Uterus (tissue), 4 donors: ENCODE results near the gene VWA8. TPM values are rescaled to one million over a fixed set of nuclear protein-coding genes. Genes with fewer than 3 reads are reported as not detected.
"Not testable (repeated sequence)": the region's sequence is repeated elsewhere in the genome, so short reads cannot be mapped to it uniquely, and the experiment has no call there.

Source experiments
- DNase-seq, 2 donors: peaks; one replicate each; pipeline ENCODE4 v3.0.0-alpha.2; 2019 to 2020
- H3K27ac ChIP-seq, 2 donors: fragments of 200-600 bp; sonication (generic); 1 replicate in 1 of 2; 2 replicates in 1 of 2; pipeline ENCODE4 v1.5.1; 2016 to 2018
- H3K27me3 ChIP-seq, 2 donors: fragments of 200-600 bp; sonication (generic); one replicate each; pipeline ENCODE4 v1.5.1; 2018 to 2019; ENCODE audit warnings: control low read depth in 1 of 2
- H3K36me3 ChIP-seq, 2 donors: fragments of 200-600 bp; sonication (generic); one replicate each; pipeline ENCODE4 v1.5.1; 2019; ENCODE audit warnings: control low read depth in 1 of 2
- H3K4me1 ChIP-seq, 2 donors: fragments of 200-600 bp; sonication (generic); one replicate each; pipeline ENCODE4 v1.5.1; 2018 to 2019; ENCODE audit warnings: control low read depth in 1 of 2
- H3K4me3 ChIP-seq, 2 donors: fragments of 200-600 bp; sonication (generic); 1 replicate in 1 of 2; 2 replicates in 1 of 2; pipeline ENCODE4 v1.5.1; 2018 to 2019; ENCODE audit warnings: mild to moderate bottlenecking in 1 of 2
- H3K9me3 ChIP-seq, 2 donors: fragments of 200-600 bp; sonication (generic); one replicate each; pipeline ENCODE4 v1.5.1; 2019; ENCODE audit warnings: control low read depth in 1 of 2
- CTCF ChIP-seq, 4 experiments: fragments of 200-600 bp in 2 of 4; fragments of 450-650 bp in 2 of 4; sonication (generic) in 2 of 4; IDR thresholded peaks; one replicate each; pipeline ENCODE4 v1.5.1; 2016 to 2019; ENCODE audit warnings: antibody characterized with exemption in 4 of 4, mild to moderate bottlenecking in 2 of 4, moderate library complexity in 1 of 4
- POLR2A ChIP-seq, 2 donors: fragments of 450-650 bp; IDR thresholded peaks; one replicate each; pipeline ENCODE4 v1.6.1; 2016; ENCODE audit warnings: antibody characterized with exemption in 2 of 2, mild to moderate bottlenecking in 1 of 2, moderate library complexity in 1 of 2
- intact Hi-C: fragments of 100-400 bp; cut with DNase I; formaldehyde crosslinking; loops from one replicate; pipeline ENCODE4 v1.15.1; 2023; ENCODE audit warnings: low total_unique reads
- total RNA-seq, 4 donors: library from RNA; depleted of rRNA in 3 of 4; stranded (reverse); fragments of >200 nt in 3 of 4; gene quantifications; one replicate each; pipeline versions ENCODE4 v1.1.0 to v1.2.4, GENCODE V29; 2014 to 2023
- donor health status: DM: yes; HTN: yes; CAD: no.

The VWA8 gene
- total RNA-seq, 4 donors from 2014 or later, result 25.6 to 59.7 (median 37.5) TPM

DNA sequence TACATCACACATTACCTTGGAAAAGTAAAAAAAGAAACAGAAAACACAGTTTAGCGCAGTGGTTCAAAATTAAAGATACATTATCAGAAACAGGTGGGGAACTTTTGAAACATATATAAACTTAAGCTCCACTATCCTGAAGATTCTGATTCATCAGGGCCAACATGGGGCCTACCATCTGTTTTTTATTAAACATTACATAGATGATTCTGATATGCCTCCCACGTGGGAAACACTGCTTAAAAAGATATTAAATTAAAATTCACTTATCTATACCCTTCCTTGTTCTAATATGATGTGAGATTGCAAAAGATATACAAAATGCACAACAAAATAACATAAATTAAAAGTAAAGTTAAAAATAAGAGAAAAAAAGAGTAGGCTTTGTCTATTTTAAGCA is 125.0 kb downstream of the VWA8 start:
- TF ChIP-seq POLR2A (IDR thresholded peaks at IDR 0.05) (no peak), CTCF (IDR thresholded peaks at IDR 0.05) (no peak)

GRCh38 chr13:41834697-41835096 is 126.2 kb downstream of the VWA8 start:
- H3K27me3 ChIP-seq, DNase-seq, H3K4me3 ChIP-seq, H3K27ac ChIP-seq, H3K9me3 ChIP-seq, H3K36me3 ChIP-seq, H3K4me1 ChIP-seq, intact Hi-C loops: not testable (repeated sequence)

More for the DNA sequence above, 125.0 kb downstream of the VWA8 start:
- intact Hi-C loops, result no loop called here
- Histone ChIP-seq H3K36me3 (no peaks in the 10 kb centered on the region), H3K4me1 (no peaks in the 10 kb centered on the region), H3K9me3 (no peaks in the 10 kb centered on the region), H3K27ac (no peak overlapping the region), H3K4me3 (no peak overlapping the region), H3K27me3 (no peaks in the 10 kb centered on the region)
- no peak for DNase-seq

GRCh38 chr13:41833831-41834230 is 127.1 kb downstream of the VWA8 start:
- no peaks in the 10 kb centered on the region for H3K4me1 ChIP-seq
- H3K27ac ChIP-seq, result no peak overlapping the region
- TF ChIP-seq POLR2A (IDR thresholded peaks at IDR 0.05) (no peak), CTCF (IDR thresholded peaks at IDR 0.05) (no peak)
- H3K27me3 ChIP-seq, result no peaks in the 10 kb centered on the region
- H3K9me3 ChIP-seq, result no peaks in the 10 kb centered on the region
- DNase-seq, result no peak
- no peak overlapping the region for H3K4me3 ChIP-seq
- H3K36me3 ChIP-seq, result no peaks in the 10 kb centered on the region
- intact Hi-C loops, result no loop called here

DNA sequence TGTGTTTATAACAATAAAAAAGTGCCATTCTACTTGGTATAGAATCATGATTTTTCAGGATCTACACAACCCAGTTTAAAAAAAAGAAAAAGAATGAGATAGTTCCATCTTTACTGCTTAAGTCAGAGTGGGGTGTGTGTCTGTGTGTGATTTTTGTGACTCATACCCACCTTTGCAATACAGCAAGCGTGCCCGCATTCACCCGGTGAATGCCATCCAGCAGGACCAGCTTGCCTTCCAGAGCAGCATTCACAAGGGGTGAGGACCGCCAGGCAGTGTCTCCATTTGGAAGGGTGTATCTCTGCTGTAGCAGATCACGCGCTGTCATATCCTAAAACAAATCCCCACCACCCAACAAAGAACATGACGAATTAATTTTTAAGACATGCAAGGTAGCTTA is 127.7 kb downstream of the VWA8 start:
- intact Hi-C loops, result no loop called here
- no peaks in the 10 kb centered on the region for H3K36me3 ChIP-seq
- TF ChIP-seq CTCF (IDR thresholded peaks at IDR 0.05) (no peak), POLR2A (IDR thresholded peaks at IDR 0.05) (no peak)
- no peaks in the 10 kb centered on the region for H3K9me3 ChIP-seq
- no peaks in the 10 kb centered on the region for H3K4me1 ChIP-seq
- no peak overlapping the region for H3K27ac ChIP-seq
- no peak overlapping the region for H3K4me3 ChIP-seq
- DNase-seq, result no peak
- H3K27me3 ChIP-seq, result no peaks in the 10 kb centered on the region

DNA sequence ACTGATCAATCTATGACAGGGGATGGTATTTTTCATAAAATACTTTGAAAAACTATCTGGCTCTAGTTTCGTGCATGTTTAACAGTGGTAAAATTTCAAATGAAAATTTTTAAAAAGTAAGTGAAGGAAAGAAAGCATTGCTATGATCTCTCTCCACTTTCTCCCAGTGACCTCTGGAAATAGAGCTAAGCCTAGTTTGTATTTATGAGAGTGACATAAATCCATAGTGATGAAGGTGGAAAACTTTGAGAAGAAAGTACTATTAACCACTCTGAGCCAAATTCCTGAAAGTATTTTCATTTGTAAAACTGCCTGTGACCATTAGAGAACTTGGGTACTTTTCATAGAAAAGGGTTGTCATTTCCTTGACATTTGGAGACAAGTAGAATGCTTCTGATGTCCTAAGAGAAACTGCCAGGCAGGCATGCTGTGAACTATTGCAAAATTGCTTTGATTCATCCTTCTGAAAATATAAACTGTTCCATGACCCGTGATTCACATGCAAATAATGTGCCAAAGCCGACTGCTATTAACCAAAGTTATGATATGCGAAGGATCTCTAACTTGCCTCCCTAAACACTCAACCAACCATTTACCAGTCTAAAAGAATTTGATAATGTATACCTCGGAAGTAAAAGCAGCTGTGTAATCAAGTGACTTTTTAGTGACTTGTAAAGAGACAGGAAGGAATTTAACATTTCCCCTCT is 133.2 kb downstream of the VWA8 start:
- no peaks in the 10 kb centered on the region for H3K36me3 ChIP-seq
- H3K4me3 ChIP-seq, result no peak overlapping the region
- H3K4me1 ChIP-seq, result no peaks in the 10 kb centered on the region
- intact Hi-C loops, result no loop called here
- DNase-seq, result peak in 1 of 2 donors; percentile 24
- H3K27ac ChIP-seq, result peak overlapping the region; percentile 44 to 54
- no peaks in the 10 kb centered on the region for H3K27me3 ChIP-seq
- H3K9me3 ChIP-seq, result no peaks in the 10 kb centered on the region
- no peak for TF ChIP-seq CTCF (IDR thresholded peaks at IDR 0.05)
- TF ChIP-seq POLR2A (IDR thresholded peaks at IDR 0.05), result no peak

GRCh38 chr13:41825691-41826090 is 135.2 kb downstream of the VWA8 start:
- no peak overlapping the region for H3K4me3 ChIP-seq
- H3K9me3 ChIP-seq, result no peaks in the 10 kb centered on the region
- H3K27me3 ChIP-seq, result no peaks in the 10 kb centered on the region
- H3K27ac ChIP-seq, result no peak overlapping the region
- TF ChIP-seq CTCF (IDR thresholded peaks at IDR 0.05), result no peak
- no peak for TF ChIP-seq POLR2A (IDR thresholded peaks at IDR 0.05)
- intact Hi-C loops, result no loop called here
- no peaks in the 10 kb centered on the region for H3K4me1 ChIP-seq
- no peak for DNase-seq
- H3K36me3 ChIP-seq, result no peaks in the 10 kb centered on the region
